HCT116 (cell line): ENCODE measurements around the gene BARD1. TPM values are rescaled to one million over a fixed set of nuclear protein-coding genes. Genes with fewer than 3 reads are reported as not detected.

Source experiments
- ATAC-seq: fragments of 200-7000 bp; cut with Tn5 transposase; 2 replicates; pipeline ENCODE4 v1.9.1; 2020; ENCODE audit warnings: mild to moderate bottlenecking, moderate library complexity
- BruUV-seq: library from RNA; stranded (reverse); fragments of 400-500 nt; replicated peaks from 2 replicates; lab custom pipeline; 2021; lab: Mats Ljungman, UMichigan
- CTCF ChIA-PET: fragments of 300-600 bp; sonication (Branson Sonifier 250); formaldehyde crosslinking; loops from one replicate; lab custom pipeline; 2021; ENCODE audit warnings: antibody characterized with exemption; lab: Charles Lee
- POLR2A ChIA-PET: fragments of 300-600, 350-600 bp; sonication (Branson Sonifier 250); formaldehyde crosslinking; loops from one replicate; lab custom pipeline; 2021; ENCODE audit warnings: antibody characterized with exemption; lab: Charles Lee
- RAD21 ChIA-PET, 2 experiments: fragments of 300-600 bp; sonication (Branson Sonifier 250); formaldehyde crosslinking; loops; one replicate each; lab custom pipeline; 2023; ENCODE audit warnings: low total read pairs in 2 of 2; ENCODE audit not compliant: uncharacterized antibody in 2 of 2, unreplicated experiment in 2 of 2, low non-redundant PET in 1 of 2; lab: Charles Lee
- DNase-seq: peaks from one replicate; pipeline ENCODE4 v3.0.0-alpha.2; 2010; ENCODE audit warnings: low read depth, low spot score
- H2AFZ ChIP-seq: fragments of 200-600 bp; shearing (Covaris generic), sonication (generic); 2 replicates; pipeline ENCODE4 v1.6.1; 2017; ENCODE audit warnings: low read depth, mixed run types, mixed read lengths, antibody characterized with exemption, low read length; ENCODE audit not compliant: poor library complexity, severe bottlenecking
- H3K27ac ChIP-seq: 2 replicates; pipeline ENCODE4 v1.5.1; 2012; ENCODE audit warnings: low read depth, low read length
- H3K27me3 ChIP-seq: fragments of 200-600 bp; sonication (generic); 2 replicates; pipeline ENCODE4 v1.6.1; 2016; ENCODE audit warnings: mixed run types, low read length, mixed read lengths; ENCODE audit not compliant: insufficient read depth
- H3K36me3 ChIP-seq, 2 experiments: fragments of 200-500 bp in 1 of 2; fragments of 200-600 bp in 1 of 2; sonication (Bioruptor generic) in 1 of 2; sonication (generic) in 1 of 2; 2 replicates each; pipeline versions ENCODE4 v1.5.1 to v1.6.1; 2014 to 2016; ENCODE audit warnings: low read length in 2 of 2, inconsistent platforms in 1 of 2, mixed read lengths in 1 of 2, mixed run types in 1 of 2; ENCODE audit not compliant: insufficient read depth in 2 of 2, control insufficient read depth in 1 of 2
- H3K4me1 ChIP-seq, 2 experiments: fragments of 200-600 bp in 1 of 2; sonication (generic) in 1 of 2; 2 replicates each; pipeline versions ENCODE4 v1.5.1 to v1.6.1; 2012 to 2017; ENCODE audit warnings: low read length in 2 of 2, inconsistent platforms in 1 of 2, mild to moderate bottlenecking in 1 of 2, mixed read lengths in 1 of 2, mixed run types in 1 of 2, moderate library complexity in 1 of 2; ENCODE audit not compliant: insufficient read depth in 2 of 2, control insufficient read depth in 1 of 2
- H3K4me2 ChIP-seq: fragments of 200-600 bp; sonication (generic); 2 replicates; pipeline ENCODE4 v1.6.1; 2017; ENCODE audit warnings: mixed run types, low read length, mixed read lengths
- H3K4me3 ChIP-seq, 2 experiments: fragments of 200-600 bp in 1 of 2; sonication (generic) in 1 of 2; replicated peaks in 1 of 2; 2 replicates each; pipeline ENCODE4 v1.5.1; 2011 to 2016; ENCODE audit warnings: low read length in 2 of 2, control low read depth in 1 of 2, low read depth in 1 of 2, mild to moderate bottlenecking in 1 of 2, mixed read lengths in 1 of 2, mixed run types in 1 of 2
- H3K79me2 ChIP-seq: fragments of 200-600 bp; sonication (generic); 2 replicates; pipeline ENCODE4 v1.6.1; 2017; ENCODE audit warnings: mild to moderate bottlenecking, mixed run types, low read length, moderate library complexity, mixed read lengths; ENCODE audit not compliant: insufficient read depth
- H3K9ac ChIP-seq: fragments of 200-600 bp; sonication (generic); 2 replicates; pipeline ENCODE4 v1.6.1; 2016; ENCODE audit warnings: low read length, mixed read lengths
- H3K9me2 ChIP-seq: fragments of 200-600 bp; sonication (generic), shearing (Covaris generic); 2 replicates; pipeline ENCODE4 v1.6.1; 2017; ENCODE audit warnings: mixed run types, mild to moderate bottlenecking, moderate library complexity; ENCODE audit not compliant: insufficient read depth
- H3K9me3 ChIP-seq, 2 experiments: fragments of 200-500 bp in 1 of 2; fragments of 200-600 bp in 1 of 2; sonication (Bioruptor generic) in 1 of 2; sonication (generic) in 1 of 2; 2 replicates each; pipeline ENCODE4 v1.6.1; 2014 to 2017; ENCODE audit warnings: low read length in 2 of 2, mixed read lengths in 2 of 2, inconsistent platforms in 1 of 2, low read depth in 1 of 2, mild to moderate bottlenecking in 1 of 2, mixed run types in 1 of 2, moderate library complexity in 1 of 2; ENCODE audit not compliant: control insufficient read depth in 1 of 2, insufficient read depth in 1 of 2
- H4K20me1 ChIP-seq: fragments of 200-600 bp; sonication (generic), shearing (Covaris generic); 2 replicates; pipeline ENCODE4 v1.6.1; 2017; ENCODE audit warnings: mixed run types, mild to moderate bottlenecking, moderate library complexity; ENCODE audit not compliant: insufficient read depth
- CBX3 ChIP-seq: IDR thresholded peaks from 2 replicates; pipeline ENCODE4 v1.6.1; 2012; ENCODE audit warnings: low read depth
- EGR1 ChIP-seq: IDR thresholded peaks from 2 replicates; pipeline ENCODE4 v1.6.1; 2012; ENCODE audit warnings: low read depth
- EZH2phosphoT487 ChIP-seq: fragments of 200-600 bp; IDR thresholded peaks from 2 replicates; pipeline ENCODE4 v1.6.1; 2018; ENCODE audit warnings: antibody characterized with exemption, borderline replicate concordance
- FOSL1 ChIP-seq: IDR thresholded peaks from 2 replicates; pipeline ENCODE4 v1.6.1; 2012; ENCODE audit warnings: low read depth
- POLR2AphosphoS5 ChIP-seq: IDR thresholded peaks from 2 replicates; pipeline ENCODE4 v1.6.1; 2011; ENCODE audit warnings: mild to moderate bottlenecking, low read depth, low read length, moderate library complexity
- RAD21 ChIP-seq: IDR thresholded peaks from 2 replicates; pipeline ENCODE4 v1.6.1; 2012; ENCODE audit warnings: low read depth, mild to moderate bottlenecking
- TCF7L2 ChIP-seq: IDR thresholded peaks from 2 replicates; pipeline ENCODE4 v1.7.0; 2011; ENCODE audit warnings: borderline replicate concordance, inconsistent platforms; ENCODE audit not compliant: insufficient read depth, insufficient read length; ENCODE audit errors: extremely low read depth
- YY1 ChIP-seq: IDR thresholded peaks from 2 replicates; pipeline ENCODE4 v1.6.1; 2011; ENCODE audit warnings: low read length, low read depth, moderate library complexity, mild to moderate bottlenecking; ENCODE audit not compliant: insufficient replicate concordance; ENCODE audit errors: extremely low read depth
- intact Hi-C: fragments of 100-400 bp; cut with micrococcal nuclease; formaldehyde crosslinking; loops from 2 replicates; pipeline ENCODE4 v1.10.0; 2022
- total RNA-seq: library from RNA; stranded (reverse); gene quantifications from one replicate; pipeline ENCODE4 v1.2.1, GENCODE V29; 2021; ENCODE audit not compliant: unreplicated experiment
- TF ChIP-seq, protein P1 (sequence below): IDR thresholded peaks from 2 replicates; pipeline ENCODE4 v1.6.1; 2012; ENCODE audit warnings: low read depth
- TF ChIP-seq, protein P2 (sequence below): IDR thresholded peaks from 2 replicates; pipeline ENCODE4 v1.6.1; 2011; ENCODE audit warnings: mild to moderate bottlenecking, low read length, moderate library complexity; ENCODE audit not compliant: insufficient replicate concordance; ENCODE audit errors: extremely low read depth

The BARD1 gene
- total RNA-seq, 1 experiment from 2014 or later, result 19.3 TPM

DNA sequence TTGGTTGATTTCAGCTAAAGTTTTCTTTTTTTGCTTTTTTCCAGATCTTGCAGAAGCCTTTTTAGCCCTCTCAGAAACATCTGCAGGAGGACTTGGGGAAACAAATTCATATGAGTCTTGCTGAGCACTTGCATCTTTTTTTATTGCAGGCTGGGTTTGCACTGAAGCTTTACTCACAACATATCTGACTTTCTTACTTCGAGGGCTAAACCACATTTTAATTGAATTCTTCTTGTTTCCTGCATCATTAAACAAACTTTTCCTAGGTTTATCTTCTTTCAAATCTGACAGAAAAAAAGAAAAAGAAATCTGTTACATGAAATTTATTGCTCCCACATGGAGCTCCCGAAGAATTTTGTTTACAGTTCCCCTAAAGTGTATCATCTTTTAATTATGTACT lies 28.3 kb downstream of the BARD1 start:
- TF ChIP-seq RAD21 (no peak), EGR1 (no peak), POLR2AphosphoS5 (no peak), TCF7L2 (no peak), FOSL1 (no peak), YY1 (no peak), EZH2phosphoT487 (no peak), CBX3 (no peak)
- TF ChIP-seq, protein P1, sequence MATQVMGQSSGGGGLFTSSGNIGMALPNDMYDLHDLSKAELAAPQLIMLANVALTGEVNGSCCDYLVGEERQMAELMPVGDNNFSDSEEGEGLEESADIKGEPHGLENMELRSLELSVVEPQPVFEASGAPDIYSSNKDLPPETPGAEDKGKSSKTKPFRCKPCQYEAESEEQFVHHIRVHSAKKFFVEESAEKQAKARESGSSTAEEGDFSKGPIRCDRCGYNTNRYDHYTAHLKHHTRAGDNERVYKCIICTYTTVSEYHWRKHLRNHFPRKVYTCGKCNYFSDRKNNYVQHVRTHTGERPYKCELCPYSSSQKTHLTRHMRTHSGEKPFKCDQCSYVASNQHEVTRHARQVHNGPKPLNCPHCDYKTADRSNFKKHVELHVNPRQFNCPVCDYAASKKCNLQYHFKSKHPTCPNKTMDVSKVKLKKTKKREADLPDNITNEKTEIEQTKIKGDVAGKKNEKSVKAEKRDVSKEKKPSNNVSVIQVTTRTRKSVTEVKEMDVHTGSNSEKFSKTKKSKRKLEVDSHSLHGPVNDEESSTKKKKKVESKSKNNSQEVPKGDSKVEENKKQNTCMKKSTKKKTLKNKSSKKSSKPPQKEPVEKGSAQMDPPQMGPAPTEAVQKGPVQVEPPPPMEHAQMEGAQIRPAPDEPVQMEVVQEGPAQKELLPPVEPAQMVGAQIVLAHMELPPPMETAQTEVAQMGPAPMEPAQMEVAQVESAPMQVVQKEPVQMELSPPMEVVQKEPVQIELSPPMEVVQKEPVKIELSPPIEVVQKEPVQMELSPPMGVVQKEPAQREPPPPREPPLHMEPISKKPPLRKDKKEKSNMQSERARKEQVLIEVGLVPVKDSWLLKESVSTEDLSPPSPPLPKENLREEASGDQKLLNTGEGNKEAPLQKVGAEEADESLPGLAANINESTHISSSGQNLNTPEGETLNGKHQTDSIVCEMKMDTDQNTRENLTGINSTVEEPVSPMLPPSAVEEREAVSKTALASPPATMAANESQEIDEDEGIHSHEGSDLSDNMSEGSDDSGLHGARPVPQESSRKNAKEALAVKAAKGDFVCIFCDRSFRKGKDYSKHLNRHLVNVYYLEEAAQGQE, result no peak
- TF ChIP-seq, protein P2, sequence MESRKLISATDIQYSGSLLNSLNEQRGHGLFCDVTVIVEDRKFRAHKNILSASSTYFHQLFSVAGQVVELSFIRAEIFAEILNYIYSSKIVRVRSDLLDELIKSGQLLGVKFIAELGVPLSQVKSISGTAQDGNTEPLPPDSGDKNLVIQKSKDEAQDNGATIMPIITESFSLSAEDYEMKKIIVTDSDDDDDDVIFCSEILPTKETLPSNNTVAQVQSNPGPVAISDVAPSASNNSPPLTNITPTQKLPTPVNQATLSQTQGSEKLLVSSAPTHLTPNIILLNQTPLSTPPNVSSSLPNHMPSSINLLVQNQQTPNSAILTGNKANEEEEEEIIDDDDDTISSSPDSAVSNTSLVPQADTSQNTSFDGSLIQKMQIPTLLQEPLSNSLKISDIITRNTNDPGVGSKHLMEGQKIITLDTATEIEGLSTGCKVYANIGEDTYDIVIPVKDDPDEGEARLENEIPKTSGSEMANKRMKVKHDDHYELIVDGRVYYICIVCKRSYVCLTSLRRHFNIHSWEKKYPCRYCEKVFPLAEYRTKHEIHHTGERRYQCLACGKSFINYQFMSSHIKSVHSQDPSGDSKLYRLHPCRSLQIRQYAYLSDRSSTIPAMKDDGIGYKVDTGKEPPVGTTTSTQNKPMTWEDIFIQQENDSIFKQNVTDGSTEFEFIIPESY, result no peak
- TF ChIP-seq, all 23 proteins: peak for 0
- ATAC-seq (no peak), DNase-seq (no peak)
- no TSS peak for BruUV-seq
- Histone ChIP-seq H3K79me2 (peaks cover 33% of the 10 kb centered on the region), H2AFZ (no peak overlapping the region), H4K20me1 (no peaks in the 10 kb centered on the region), H3K4me3 (no peak overlapping the region), H3K9me3 (no peaks in the 10 kb centered on the region), H3K9me2 (no peaks in the 10 kb centered on the region), H3K4me2 (no peak overlapping the region), H3K27ac (no peak overlapping the region), H3K36me3 (peaks cover 0 to 29% of the 10 kb centered on the region in 2 experiments; a peak in 3 of 4 replicates), H3K4me1 (no peaks in the 10 kb centered on the region), H3K9ac (no peak overlapping the region), H3K27me3 (no peaks in the 10 kb centered on the region)
- POLR2A ChIA-PET, result no interaction called here
- RAD21 ChIA-PET, result no interaction called here
- intact Hi-C loops, result no loop called here
- CTCF ChIA-PET, result no interaction called here
